NT2/D1 (cell line): Measurements from ENCODE around the gene LARGE1.

Source experiments
- DNase-seq: peaks from one replicate; pipeline ENCODE4 v3.0.0-alpha.2; 2011; ENCODE audit warnings: low read depth, low spot score
- H3K27me3 ChIP-seq: 2 replicates; pipeline ENCODE4 v1.6.0; 2011; ENCODE audit warnings: mild to moderate bottlenecking; ENCODE audit not compliant: insufficient read length, insufficient read depth
- H3K36me3 ChIP-seq: 2 replicates; pipeline ENCODE4 v1.6.1; 2011; ENCODE audit warnings: mild to moderate bottlenecking, low read length, mixed read lengths; ENCODE audit not compliant: insufficient read depth, insufficient read length
- H3K4me1 ChIP-seq: 2 replicates; pipeline ENCODE4 v1.5.1; 2011; ENCODE audit not compliant: insufficient read depth, insufficient read length
- H3K4me3 ChIP-seq: 2 replicates; pipeline ENCODE4 v1.5.1; 2011; ENCODE audit warnings: low read depth; ENCODE audit not compliant: insufficient read length
- H3K9ac ChIP-seq: 2 replicates; pipeline ENCODE4 v1.6.0; 2011; ENCODE audit warnings: low read depth; ENCODE audit not compliant: insufficient read length
- H3K9me3 ChIP-seq: 2 replicates; pipeline ENCODE4 v1.5.1; 2011; ENCODE audit warnings: mild to moderate bottlenecking, low read length; ENCODE audit not compliant: insufficient read depth
- SUZ12 ChIP-seq: IDR thresholded peaks from 2 replicates; pipeline ENCODE4 v1.6.1; 2011; ENCODE audit not compliant: insufficient read length, insufficient read depth; ENCODE audit errors: extremely low read depth
- YY1 ChIP-seq: IDR thresholded peaks from 2 replicates; pipeline ENCODE4 v1.6.1; 2011; ENCODE audit not compliant: insufficient read length, insufficient read depth
- ZNF274 ChIP-seq: IDR thresholded peaks from 2 replicates; pipeline ENCODE4 v1.6.1; 2011; ENCODE audit warnings: mild to moderate bottlenecking, low read depth, low read length

The LARGE1 gene

GRCh38 chr22:33391298-33391697 is 529.0 kb downstream of the LARGE1 start:
- no peak for DNase-seq
- no peaks in the 10 kb centered on the region for H3K36me3 ChIP-seq
- no peaks in the 10 kb centered on the region for H3K9me3 ChIP-seq
- H3K4me3 ChIP-seq: no peak overlapping the region
- H3K4me1 ChIP-seq: no peaks in the 10 kb centered on the region
- no peak for TF ChIP-seq YY1
- TF ChIP-seq ZNF274: no peak
- no peak for TF ChIP-seq SUZ12
- H3K9ac ChIP-seq: no peak overlapping the region
- H3K27me3 ChIP-seq: no peaks in the 10 kb centered on the region

GRCh38 chr22:33389936-33390335 is 530.3 kb downstream of the LARGE1 start:
- no peak overlapping the region for H3K4me3 ChIP-seq
- H3K36me3 ChIP-seq: no peaks in the 10 kb centered on the region
- TF ChIP-seq SUZ12: no peak
- TF ChIP-seq YY1: no peak
- TF ChIP-seq ZNF274: no peak
- no peaks in the 10 kb centered on the region for H3K9me3 ChIP-seq
- no peaks in the 10 kb centered on the region for H3K27me3 ChIP-seq
- H3K4me1 ChIP-seq: no peaks in the 10 kb centered on the region
- H3K9ac ChIP-seq: no peak overlapping the region
- no peak for DNase-seq

GRCh38 chr22:33386270-33386669 is 534.0 kb downstream of the LARGE1 start:
- TF ChIP-seq YY1 (no peak), ZNF274 (no peak), SUZ12 (no peak)
- H3K4me3 ChIP-seq: no peak overlapping the region
- H3K9me3 ChIP-seq: no peaks in the 10 kb centered on the region
- H3K4me1 ChIP-seq: no peaks in the 10 kb centered on the region
- peaks cover 6% of the 10 kb centered on the region for H3K36me3 ChIP-seq
- H3K9ac ChIP-seq: no peak overlapping the region
- no peak for DNase-seq
- no peaks in the 10 kb centered on the region for H3K27me3 ChIP-seq

DNA sequence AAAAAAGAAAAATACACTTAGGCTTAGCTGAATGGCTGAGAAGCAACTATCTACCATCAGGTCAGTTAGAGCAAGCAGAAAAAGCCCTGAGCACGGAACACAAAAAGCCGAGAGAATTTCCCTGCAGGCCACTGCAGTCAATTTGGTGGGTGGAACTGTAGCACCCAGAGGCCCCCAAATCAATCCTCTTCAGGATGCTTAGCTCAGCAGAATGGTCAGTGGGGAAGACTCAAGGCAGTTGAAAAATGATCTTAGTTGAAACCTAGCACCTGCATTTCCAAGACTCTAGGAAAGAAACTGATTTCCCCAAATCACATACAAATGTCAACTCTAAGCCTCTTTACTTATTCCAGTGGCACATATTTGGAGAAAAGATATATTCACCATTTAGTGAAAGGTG is 534.7 kb downstream of the LARGE1 start:
- no peaks in the 10 kb centered on the region for H3K4me1 ChIP-seq
- H3K4me3 ChIP-seq: no peak overlapping the region
- H3K9me3 ChIP-seq: no peaks in the 10 kb centered on the region
- DNase-seq: no peak
- H3K27me3 ChIP-seq: no peaks in the 10 kb centered on the region
- H3K36me3 ChIP-seq: peaks cover 6% of the 10 kb centered on the region
- no peak for TF ChIP-seq SUZ12
- no peak for TF ChIP-seq YY1
- TF ChIP-seq ZNF274: no peak
- no peak overlapping the region for H3K9ac ChIP-seq

DNA sequence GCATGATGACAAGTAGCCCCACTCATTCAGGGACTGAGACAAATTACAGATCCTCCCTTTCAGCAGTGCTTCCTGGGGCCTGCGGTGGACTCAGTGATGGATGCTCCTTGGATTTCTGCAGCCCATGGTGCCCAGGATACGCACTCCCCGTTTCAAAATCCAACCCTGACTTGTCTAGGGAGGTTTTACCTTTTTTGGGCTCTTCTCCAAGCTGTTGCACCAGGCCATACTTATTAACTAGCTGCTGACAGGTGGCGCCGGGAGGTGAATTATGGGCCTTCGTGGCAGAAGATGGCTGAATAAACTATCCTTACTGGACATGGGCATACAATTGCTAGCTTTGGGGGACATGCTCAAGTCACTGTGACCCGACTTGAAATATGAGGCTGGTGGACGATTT is 537.8 kb downstream of the LARGE1 start:
- TF ChIP-seq YY1 (no peak), ZNF274 (no peak), SUZ12 (no peak)
- no peaks in the 10 kb centered on the region for H3K27me3 ChIP-seq
- no peak for DNase-seq
- H3K4me3 ChIP-seq: no peak overlapping the region
- H3K36me3 ChIP-seq: peaks cover 6% of the 10 kb centered on the region
- peaks cover 10% of the 10 kb centered on the region; the same call in 1 of the 2 replicates for H3K9me3 ChIP-seq
- no peak overlapping the region for H3K9ac ChIP-seq
- H3K4me1 ChIP-seq: no peaks in the 10 kb centered on the region

DNA sequence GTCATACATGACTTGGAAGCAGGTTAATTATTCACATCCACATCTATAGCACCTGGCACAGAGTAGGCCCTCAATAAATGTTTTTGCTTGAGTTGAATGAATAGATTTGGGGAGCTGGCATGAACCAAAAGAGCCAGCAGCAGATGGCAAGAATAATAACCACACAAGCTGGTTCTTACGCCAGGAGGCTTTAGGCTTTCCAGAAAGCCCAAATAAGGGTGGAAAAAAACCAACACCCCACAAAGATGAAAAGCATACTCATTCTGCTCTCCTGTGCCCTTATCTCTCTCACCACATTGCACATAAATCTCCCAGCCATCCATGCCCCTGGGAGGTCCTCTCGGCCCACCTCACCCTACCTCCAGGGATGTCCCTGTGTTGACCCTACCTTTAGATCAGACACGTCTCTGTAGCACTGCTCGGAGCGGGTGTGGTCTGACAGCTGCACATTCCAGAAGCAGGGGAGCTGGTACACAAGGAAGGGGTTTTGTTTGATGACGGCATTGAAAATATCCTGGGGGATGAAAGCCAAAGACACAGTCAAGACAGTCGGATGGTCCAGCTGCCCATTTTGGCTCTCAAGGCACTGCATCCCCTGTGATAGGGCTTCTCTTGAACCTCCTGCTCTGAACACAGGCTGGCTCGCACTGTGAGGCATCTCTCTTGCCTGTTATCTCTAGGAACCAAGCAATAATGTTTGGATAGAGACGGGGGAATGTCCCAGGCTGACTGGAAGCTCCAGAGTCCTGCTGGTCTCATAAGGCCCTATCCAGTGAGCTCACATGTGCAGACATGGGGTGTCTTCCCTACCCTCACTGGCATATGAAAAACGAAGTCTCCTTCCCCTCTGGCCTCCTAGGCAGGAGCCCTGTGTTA is 538.5 kb downstream of the LARGE1 start:
- H3K9me3 ChIP-seq: peaks cover 10% of the 10 kb centered on the region; the same call in 1 of the 2 replicates
- no peak for TF ChIP-seq SUZ12
- TF ChIP-seq YY1: no peak
- no peak for TF ChIP-seq ZNF274
- peaks cover 6% of the 10 kb centered on the region for H3K36me3 ChIP-seq
- no peaks in the 10 kb centered on the region for H3K27me3 ChIP-seq
- no peak overlapping the region for H3K4me3 ChIP-seq
- H3K4me1 ChIP-seq: no peaks in the 10 kb centered on the region
- H3K9ac ChIP-seq: no peak overlapping the region
- DNase-seq: no peak

DNA sequence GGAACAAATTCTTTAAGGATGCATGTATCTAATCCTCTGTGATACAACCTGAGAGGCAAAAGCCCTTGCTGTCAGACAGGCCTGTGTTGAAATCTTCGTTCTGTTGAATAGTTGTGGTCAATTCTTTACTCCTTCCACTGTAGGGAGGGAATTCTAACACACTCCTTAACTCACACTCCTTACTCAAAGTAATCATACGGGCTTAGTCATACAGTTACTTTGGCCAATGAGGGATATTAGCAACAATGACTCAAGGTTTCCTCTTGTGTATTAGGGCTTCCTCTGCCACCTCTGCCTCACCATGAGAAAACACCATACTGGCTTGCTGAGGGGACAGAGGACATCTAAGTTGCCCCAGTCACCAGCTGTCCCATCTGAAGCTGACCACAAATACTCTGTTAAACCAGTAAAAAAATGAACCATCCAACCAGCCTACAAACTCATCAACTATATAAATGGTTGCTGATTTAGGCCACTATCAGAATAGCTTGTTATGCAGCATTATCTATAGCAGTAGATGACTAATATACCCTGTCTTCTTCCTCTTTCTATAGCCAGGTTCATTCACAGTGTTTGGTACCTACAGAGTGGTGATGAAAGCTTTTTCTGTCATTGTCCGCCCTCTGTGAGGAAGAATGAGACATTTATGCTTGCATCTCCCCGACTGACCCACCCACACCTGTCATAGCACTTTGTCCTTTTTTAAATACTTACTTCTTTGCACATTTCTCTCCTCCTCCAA is 539.3 kb downstream of the LARGE1 start:
- H3K9me3 ChIP-seq: peaks cover 10% of the 10 kb centered on the region; the same call in 1 of the 2 replicates
- DNase-seq: no peak
- no peak for TF ChIP-seq SUZ12
- H3K4me3 ChIP-seq: no peak overlapping the region
- H3K4me1 ChIP-seq: no peaks in the 10 kb centered on the region
- peaks cover 6% of the 10 kb centered on the region for H3K36me3 ChIP-seq
- no peaks in the 10 kb centered on the region for H3K27me3 ChIP-seq
- no peak overlapping the region for H3K9ac ChIP-seq
